8988T (cell line): ENCODE results near the gene LRRC8C.

Source experiments
- DNase-seq: peaks from one replicate; pipeline ENCODE4 v3.0.0; 2011

Gene LRRC8C

DNA sequence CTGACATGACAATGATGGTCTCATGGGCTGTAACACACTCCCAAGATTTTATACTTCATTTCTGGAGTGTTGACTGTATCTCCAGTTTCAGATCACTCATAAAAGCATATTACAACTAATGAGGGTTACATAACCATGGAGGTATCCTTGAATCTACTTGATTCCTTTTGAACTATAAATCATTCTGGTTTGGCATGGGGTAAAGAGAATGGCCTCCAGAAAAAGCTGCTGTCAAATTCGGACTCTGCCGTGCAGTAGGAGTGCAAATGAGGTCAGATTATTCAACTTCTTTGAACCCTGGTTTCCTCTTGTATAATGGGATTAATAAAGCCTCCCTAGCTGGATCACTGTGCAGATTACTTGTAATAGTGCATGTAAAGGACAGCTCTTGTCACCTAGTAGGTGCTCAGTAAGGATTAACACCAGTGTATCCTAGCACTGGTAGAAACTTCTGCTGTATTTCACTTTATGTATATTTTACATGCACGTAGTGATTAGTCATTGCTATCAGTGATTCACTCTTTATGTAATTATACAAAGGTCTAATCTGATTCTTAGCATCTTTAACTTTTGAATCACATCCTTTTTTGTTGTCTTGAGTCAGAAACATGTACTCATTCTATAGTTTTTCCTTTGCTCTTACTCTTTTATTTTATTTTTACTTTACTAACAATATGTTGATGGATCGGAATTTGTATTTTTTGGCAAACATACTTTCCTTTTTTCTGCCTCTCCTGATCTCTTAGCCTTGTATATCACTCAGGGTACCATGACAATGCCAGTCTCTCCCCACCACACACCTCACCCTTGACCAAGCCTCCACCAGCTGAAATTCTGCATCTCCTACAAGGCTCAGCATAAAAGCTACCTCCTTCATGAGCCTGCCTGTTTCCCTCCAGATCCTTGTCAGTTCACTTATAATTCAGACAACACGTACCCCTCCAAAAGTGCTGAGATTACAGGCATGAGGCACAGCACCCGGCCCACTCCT, 3.2 kb downstream of the LRRC8C start:
- no peak for DNase-seq

DNA sequence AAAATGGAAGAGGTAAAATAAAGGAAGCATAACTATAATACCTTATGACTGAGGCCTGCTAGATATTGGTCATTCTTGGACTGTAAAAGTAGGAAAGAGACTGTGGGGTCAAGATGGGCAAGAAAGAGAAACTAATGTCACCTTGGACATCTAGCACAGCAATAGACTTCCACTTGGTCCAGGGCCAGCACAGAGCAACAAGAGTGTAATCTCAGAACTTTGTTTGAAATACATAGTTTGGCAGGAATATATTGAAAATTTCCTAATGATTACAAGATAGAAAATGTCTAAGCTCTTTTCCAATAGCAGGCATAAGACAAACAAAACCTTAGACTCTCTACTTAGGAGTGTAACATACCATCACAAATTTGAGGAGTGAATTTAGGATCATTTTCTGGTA, 4.6 kb downstream of the LRRC8C start:
- DNase-seq, result no peak

DNA sequence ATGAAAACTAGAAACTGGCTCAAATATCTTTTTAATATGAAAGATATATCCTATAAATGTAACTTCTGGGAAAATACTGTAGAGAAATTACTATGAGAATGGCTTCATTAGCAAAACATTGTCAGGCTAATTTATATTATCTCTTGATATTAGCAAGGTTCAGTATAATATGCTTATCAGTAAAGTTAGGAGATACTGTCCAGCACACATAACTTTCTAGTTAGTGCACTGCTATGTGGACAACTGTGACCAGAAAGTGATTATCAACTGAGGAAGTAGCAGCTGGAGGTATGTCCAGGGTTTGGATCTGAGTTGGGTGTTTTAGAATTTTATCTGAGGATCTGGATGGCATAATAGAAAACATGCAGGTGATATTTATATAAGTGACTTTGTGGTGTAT, 7.5 kb downstream of the LRRC8C start:
- no peak for DNase-seq

DNA sequence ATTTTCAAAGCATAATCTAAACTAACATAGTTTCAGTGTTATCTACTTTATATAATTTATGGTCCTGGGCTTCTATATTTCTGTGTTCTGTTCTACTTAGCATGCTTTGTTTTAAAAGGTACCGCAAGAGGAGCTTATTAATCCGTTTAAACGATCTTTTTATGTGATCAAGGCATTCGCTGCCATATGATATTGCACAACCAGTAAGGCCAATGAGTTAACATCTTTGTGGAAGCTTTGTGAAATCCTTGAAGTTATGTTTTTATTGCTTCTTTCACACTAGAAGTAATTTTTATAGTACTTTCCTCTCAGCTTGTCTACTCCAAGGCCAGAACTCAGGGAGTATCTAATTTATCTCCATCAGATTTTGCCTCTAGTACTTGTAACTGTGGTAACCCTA, 8.9 kb downstream of the LRRC8C start:
- DNase-seq, result no peak

DNA sequence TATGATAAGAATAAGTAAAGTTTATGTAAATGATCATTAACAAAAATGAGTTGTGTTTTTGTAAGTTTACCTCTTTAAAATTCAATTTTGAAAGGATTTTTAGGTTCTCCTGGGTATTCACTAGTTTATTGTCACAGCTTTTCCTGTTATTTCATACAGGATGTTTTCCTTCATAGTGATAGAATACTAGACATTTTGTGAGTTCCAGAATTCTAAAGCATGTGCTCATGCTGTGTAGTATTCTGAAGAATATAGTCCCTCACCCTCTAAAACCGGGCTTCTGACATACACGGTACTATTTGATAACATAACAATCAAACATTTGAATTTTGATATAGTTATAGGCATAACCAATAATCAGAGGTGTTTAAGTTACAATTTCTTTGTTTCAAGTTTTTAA, 10.7 kb downstream of the LRRC8C start:
- DNase-seq, result no peak

DNA sequence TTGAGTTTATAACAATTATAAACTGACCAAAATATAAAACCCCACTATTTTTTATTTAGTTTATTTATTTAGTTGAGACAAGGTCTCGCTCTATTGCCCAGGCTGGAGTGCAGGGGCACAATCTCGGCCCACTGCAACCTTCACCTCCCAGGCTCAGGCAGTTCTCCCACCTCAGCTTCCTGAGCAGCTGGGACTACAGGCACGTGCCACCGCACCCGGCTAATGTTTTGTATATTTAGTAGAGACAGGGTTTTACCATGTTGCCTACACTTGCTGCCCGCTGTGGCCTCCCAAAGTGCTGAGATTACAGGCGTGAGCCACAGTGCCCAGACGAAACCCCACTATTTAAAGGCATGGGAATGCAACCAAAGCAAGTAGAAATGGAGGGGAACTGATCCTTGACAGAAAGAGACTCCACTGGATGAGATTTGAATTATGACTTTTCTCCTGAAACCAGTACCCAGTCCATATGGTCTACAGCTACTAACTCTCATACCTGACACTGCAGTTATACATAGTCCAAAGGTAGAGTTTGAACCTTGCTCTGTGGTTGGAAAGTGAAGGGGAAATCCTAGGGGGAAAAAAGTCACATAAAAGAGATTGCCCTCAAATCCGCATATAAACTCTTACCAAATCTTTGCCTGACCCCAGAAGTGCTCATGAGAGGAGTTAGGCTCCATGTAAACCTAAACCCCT, 11.3 kb downstream of the LRRC8C start:
- no peak for DNase-seq

DNA sequence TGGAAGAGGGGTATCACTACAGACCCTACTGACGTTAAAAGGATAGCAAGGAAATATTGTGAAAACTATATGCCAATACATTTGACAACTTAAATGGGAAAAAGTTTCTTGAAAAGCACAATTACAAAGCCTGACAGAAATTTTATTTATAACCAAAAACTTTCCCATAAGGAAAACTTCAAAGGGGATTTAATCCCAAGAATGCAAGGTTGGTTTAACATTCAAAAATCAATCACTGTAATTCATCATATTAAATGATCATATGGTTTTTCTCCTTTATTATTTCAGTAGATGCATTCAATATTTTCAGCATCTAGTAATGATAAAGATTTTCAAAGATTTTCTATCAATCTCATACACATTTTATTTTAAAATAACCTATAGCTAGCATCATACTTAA, 13.3 kb downstream of the LRRC8C start:
- no peak for DNase-seq

DNA sequence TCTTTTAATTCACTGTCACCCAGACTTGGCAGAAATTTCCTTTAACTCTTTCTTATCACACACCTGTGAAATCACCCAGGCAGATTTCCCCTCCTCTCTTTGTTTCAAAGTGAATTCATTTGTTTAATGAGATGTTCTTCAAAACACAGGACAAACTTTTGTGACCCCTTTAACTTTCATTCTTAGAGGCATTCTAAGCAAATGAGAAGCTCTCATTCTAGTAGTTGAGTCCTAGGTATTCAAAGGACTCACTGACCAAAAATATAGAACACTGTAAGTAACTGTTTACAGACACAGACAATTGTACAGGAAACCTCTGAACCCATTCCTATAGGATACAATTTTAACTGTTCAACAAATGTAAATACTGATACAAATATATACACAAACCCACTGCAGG, 16.9 kb downstream of the LRRC8C start:
- DNase-seq, result no peak

DNA sequence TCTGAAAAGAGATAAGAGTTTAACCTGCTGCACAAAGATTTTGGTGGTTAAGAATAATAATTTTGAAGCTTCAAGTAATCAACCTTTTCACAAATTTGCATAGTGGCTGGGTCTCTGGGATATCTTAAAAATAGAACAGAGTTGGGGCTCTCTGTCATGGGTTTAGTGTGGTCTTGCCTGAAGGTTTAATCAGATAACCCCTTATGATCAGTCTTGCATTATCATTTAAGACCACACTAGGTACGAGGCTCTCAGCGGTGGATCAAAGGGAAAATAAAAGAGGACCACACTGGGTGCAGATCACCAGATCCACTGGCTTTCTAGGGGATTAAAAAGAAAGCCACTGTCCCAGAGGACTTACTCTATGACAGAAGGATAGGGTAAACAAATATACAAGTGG, 19.5 kb downstream of the LRRC8C start:
- no peak for DNase-seq

DNA sequence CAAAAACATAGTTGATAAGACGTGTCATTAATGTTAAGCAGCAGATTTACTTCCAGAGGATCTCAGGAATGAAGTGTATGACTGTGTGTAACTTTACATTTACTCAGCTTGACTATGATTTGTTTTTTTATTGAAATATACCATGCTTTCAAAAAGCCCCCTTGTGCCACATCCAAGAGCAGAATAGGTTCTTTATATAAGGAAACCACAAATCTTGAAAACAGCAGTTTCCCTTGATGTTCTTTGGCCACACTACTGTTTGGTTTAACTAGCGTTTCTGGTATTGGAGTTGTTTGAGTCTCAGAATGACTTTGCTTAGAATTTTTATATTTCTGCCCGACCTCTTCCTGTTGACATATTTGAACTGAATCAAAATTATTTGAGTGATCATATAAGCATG, 25.0 kb downstream of the LRRC8C start:
- DNase-seq, result no peak

DNA sequence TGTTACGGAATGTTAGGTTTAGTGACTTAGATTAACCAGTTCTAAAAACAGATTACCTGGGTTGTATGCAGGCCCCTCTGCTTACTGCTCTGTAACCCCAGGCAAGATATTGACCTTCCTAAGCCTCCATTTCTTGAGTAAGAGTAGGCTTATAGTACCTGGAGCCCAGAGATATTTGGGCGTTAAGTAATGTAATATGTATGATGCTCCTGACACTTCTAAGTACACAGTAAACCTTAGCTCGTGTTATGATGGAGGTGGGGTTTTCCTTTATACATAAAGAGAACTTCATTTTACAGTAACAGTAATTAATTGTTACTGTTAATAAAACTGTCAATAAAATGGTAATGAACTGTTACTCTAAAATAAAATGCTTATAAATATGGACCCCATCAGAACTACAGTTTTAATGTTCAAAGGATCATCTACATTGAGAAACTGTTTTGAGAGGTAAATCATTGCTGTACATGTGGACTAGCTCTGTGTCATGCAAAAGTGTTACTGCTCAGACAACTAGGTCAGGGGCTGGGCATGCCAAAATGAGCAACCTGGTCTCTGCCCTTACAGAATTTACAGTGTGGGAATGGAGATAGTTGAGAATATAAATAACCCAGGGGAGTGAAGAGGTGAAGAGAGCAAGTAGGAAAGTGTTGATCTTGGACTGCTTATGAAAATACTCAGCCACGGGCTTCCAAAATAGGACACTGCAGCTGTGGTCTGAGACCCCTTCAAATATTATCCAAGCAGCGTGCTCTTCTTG, 26.6 kb downstream of the LRRC8C start:
- no peak for DNase-seq

DNA sequence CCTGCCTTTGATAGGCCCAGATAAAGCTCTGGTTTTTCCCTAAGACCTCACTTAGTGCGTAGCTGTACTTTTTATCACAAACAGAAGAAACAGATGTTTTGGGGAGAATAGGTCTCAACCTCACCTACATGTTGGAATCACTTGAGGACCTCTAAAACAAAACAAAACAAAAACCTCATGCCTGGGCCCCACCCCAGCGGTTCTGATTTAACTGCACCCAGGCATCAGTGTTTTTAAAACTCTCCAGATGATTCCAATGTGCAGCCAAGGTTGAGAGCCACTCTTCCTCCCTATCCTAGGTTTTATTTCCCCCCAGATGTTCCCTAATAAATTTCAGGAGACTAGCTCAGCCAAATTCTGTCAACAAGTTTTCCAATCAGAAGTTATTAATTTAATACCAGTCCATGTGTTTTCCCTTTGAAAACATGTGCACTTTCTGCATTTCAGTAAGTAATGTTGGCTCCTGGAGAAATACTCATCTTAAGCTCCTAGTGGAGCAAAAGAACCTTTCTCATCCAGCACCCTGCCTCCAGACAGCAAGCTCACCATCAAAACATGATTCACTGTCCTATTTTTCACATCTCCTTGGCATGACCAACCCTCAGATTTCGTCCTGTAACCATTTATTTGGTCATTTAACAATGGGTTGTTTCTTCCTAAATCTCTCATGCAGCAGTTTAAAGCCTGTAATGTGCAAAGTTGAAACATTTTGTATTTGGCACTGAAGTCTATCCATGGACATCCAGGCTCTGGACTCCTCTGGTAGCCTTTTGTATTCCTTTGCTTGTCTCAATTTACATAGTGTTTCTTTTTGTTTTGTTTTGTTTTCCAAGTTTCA, 27.5 kb downstream of the LRRC8C start:
- DNase-seq, result no peak

DNA sequence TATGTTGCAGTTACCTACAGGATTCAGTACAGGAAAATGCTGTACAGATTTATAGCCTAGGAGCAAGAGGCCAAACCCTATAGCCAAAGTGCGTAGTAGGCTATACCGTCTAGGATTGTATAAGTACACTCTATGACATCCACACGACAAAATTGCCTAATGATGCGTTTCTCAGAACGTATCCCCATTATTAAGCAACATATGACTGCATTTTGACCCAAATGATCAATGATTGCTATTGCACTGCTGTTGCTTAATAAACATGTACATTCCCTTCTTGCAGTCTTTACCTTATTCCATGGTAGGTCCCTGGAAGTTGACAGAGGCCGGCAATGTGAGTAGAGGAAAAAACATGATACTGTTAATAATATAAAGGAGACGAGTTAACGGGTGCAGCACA, 33.0 kb downstream of the LRRC8C start:
- no peak for DNase-seq

DNA sequence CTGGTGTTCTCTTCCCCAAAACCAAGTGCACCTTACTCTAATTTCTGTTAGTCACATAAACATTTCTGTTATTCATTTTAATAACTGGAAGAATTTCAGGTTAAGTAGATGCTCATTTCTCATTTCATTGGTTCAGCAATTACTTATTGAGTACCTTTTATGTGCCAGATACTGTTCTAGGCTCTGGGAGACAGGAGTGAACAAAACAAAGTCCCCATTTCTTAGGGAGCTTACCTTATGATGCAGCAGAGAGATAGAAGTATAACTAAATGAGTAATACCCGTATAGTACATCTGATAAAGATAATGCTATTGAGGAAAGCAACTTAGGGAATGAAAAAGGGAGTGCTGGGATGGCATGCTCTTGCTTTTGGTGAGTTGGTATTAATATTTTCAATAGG, 33.7 kb downstream of the LRRC8C start:
- no peak for DNase-seq

DNA sequence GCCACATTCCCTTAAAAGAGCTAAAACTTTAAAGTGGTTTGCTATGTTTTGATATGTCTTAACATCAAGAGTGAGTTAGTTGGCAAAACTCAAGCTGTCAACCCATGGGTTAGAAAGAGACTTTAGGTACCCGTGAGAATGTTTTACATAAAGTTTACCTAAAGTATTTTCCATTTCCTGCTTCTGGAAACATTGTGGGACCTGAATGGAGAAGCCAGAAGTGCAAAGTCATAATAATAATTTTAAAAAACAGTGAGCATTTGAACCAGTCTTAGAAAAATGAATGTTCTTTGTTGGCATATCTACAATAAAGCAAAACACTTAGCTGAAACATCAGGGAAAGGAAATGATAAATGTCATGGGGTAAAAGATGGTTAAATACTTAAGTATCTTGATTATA, 34.8 kb downstream of the LRRC8C start:
- no peak for DNase-seq

DNA sequence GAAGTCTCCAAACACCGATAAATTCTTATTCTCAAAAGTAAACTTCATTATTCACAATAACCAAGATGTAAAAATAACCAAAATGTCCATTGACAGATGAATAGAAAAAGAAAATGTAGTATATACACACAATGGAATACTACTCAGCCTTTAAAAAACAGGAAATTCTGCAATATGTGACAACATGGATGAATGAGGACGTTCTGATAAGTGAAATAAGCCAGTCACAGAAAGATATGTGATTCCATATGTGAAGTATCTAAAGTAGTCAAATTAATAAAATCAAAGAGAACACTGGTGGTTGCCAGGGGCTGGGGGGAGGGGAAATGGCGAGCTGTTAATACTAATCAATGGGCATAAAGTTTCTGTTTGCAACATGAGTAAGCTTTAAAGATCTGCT, 36.0 kb downstream of the LRRC8C start:
- DNase-seq, result no peak

DNA sequence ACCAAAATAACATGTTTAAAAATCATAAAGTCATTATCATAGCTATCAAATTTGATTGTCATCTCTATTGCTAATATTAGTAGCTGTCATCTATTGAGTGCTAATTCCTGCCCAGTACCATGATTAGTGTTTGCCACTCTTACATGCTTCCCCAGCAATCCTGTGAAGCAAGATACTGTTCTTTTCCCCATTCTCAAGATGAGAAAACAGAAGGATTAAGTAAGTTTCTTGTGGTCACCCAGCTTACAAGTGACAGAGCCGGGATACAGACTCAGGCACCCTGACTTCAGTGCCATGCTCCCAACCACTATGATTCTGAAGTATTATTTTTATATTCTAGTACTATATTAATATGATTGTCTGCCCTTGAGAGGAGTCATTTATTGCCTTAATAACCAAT, 36.5 kb downstream of the LRRC8C start:
- DNase-seq, result no peak

DNA sequence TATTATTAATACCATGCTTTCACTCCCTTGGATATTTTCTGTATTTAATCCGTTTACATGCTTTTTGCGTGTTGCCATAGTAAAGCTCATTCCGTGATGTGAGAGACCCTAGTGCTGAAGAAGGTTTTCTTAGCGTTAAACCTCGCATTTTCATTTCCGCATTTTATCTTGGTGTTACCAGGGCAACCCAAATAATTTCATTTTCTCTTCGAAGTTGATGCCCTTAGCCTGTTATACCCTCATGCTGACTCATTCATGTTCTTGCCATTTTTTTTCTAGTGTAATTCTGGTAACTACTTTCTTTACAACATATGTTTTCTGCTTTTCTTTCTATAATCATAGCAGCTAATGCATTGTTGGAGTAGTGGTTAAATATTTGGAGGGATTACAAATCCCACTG, 37.2 kb downstream of the LRRC8C start:
- DNase-seq, result no peak

DNA sequence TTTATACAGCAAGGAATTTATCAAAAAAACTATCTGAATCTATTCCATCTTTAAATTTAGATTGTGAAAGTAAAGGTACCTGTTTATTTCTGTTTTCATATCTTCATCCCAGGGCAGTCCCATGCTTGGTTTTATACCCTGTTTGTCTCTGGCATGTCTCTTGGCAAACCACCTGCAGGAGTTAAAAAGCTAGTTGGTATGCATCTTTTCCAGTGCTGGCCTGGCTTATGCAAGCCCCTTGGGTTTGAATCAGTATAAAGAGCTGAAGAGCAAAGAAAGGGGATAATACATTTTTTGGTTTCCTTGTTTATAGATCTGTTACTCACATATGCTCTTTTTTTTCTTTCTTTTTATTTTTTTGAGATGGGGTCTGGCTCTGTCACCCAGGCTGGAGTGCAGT, 37.8 kb downstream of the LRRC8C start:
- DNase-seq, result no peak

DNA sequence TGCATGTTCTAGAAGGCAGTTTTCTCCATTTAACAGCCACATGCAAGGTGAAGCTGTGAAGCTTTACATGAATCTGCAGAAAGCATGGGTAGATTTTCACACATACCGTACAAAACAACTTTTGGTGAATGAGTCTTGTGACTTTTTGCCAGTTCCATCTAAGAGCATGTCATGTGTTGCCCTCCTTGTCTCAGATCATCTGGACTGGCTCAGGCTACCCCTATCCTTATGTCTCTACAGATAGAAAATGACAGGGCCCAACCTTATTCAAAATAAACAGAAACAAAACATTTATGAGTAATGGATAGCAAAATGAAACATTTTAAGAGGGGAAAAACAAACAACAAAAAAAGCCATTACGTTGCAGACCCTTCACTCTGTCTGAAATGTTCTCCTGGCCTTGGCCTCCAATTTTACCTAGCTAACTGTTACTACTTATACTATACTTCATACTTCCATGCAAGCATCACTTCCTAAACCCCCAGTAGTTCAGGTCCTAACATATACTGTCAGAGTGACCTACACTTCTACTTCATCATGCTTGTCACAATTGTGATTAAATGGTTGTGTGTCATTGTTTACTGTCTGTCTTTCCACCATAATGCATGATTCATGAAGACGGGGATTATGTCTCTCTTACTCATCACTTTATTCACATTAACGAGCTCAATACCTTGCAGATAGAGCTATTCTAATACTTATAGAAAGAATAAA, 39.0 kb downstream of the LRRC8C start:
- no peak for DNase-seq

DNA sequence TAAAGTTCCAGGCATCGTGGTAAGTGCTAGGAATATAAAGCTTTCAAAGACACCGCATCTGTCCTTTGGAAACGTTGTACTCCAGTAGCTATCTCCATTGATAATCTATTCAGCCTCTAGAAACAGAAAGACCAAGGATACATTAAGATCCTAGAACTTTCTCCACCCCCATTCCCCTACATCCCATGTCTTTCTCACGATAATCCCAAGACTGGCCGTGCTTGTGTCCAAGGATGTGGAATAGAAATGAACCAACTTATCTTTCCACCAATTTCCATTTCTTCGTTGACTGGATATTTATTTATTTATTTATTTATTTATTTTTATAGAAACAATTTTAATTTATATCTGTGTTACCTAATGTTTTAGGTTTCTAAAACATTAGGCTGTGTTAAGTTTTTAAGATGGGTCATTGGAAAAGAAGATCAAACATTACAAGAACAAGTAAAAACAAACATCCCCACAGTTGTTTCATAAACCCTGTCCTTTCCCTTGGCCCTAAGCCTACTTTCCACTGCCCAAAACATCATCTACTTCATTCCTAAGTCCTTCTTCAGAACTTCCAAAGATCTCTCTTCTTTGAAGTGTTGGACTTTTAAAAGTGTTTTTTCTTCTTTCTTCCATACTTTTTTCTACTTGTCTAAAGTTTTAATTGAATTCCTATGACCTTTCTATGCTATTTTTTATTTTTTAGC, 39.7 kb downstream of the LRRC8C start:
- no peak for DNase-seq
